ENCODE data around the gene OR51G1. TPM values are rescaled to one million over a fixed set of nuclear protein-coding genes. Genes with fewer than 3 reads are reported as not detected.
"Not testable (repeated sequence)": the region's sequence is repeated elsewhere in the genome, so short reads cannot be mapped to it uniquely, and the experiment has no call there.

OR51G1 gene
- not detected for polyA plus RNA-seq (2013, experiment 1 of 2)
- polyA plus RNA-seq (2013, experiment 2 of 2), result not detected

- Histone ChIP-seq H3K4me3 (ENCODE audit: extremely low read depth, insufficient read depth, low read length, poor library complexity, severe bottlenecking) (no peak within 1 kb of the TSS), H3K27ac (ENCODE audit: low read depth, low read length, severe bottlenecking) (no peak within 1 kb of the TSS), H3K4me1 (ENCODE audit: control insufficient read depth, insufficient read depth, low read length, poor library complexity, severe bottlenecking) (no peaks in the 10 kb centered on the region), H3K9me3 (ENCODE audit: control insufficient read depth, low read length) (no peaks in the 10 kb centered on the region), H3K36me3 (ENCODE audit: control insufficient read depth, insufficient read depth, low read length) (no peaks in the 10 kb centered on the region)
- 73 to 83% methylated on average over 1 of the region's 1 CpG for WGBS, 2 experiments (ENCODE audit: insufficient coverage in 2 of 2)
Measured at GRCh38 chr11:4924239-4924638, at the start of gene OR51G1. OR51G1 (minus strand) TSS chr11:4924339; CDS start chr11:4924339, 0 bp downstream.

GRCh38 chr11:4962816-4963215, 38.7 kb upstream of the OR51G1 start:
- no CpG with 5 or more reads among the region's 1 CpG for WGBS, 2 experiments (ENCODE audit: insufficient coverage in 2 of 2)
- H3K27ac ChIP-seq (ENCODE audit: low read depth, low read length, severe bottlenecking), result no peak overlapping the region
- H3K9me3 ChIP-seq (ENCODE audit: control insufficient read depth, low read length), result no peaks in the 10 kb centered on the region
- H3K4me1 ChIP-seq (ENCODE audit: control insufficient read depth, insufficient read depth, low read length, poor library complexity, severe bottlenecking), result no peaks in the 10 kb centered on the region
- H3K36me3 ChIP-seq (ENCODE audit: control insufficient read depth, insufficient read depth, low read length), result no peaks in the 10 kb centered on the region
- no peak overlapping the region for H3K4me3 ChIP-seq (ENCODE audit: extremely low read depth, insufficient read depth, low read length, poor library complexity, severe bottlenecking)

GRCh38 chr11:4960877-4961276, 36.7 kb upstream of the OR51G1 start:
- 95 to 100% methylated on average over 2 of the region's 3 CpGs for WGBS, 2 experiments (ENCODE audit: insufficient coverage in 2 of 2)
- no peak overlapping the region for H3K4me3 ChIP-seq (ENCODE audit: extremely low read depth, insufficient read depth, low read length, poor library complexity, severe bottlenecking)
- no peak overlapping the region for H3K27ac ChIP-seq (ENCODE audit: low read depth, low read length, severe bottlenecking)
- H3K4me1 ChIP-seq (ENCODE audit: control insufficient read depth, insufficient read depth, low read length, poor library complexity, severe bottlenecking), result no peaks in the 10 kb centered on the region
- H3K36me3 ChIP-seq (ENCODE audit: control insufficient read depth, insufficient read depth, low read length), result no peaks in the 10 kb centered on the region
- H3K9me3 ChIP-seq (ENCODE audit: control insufficient read depth, low read length), result no peaks in the 10 kb centered on the region

- WGBS, 2 experiments (ENCODE audit: insufficient coverage in 2 of 2), result 90 to 97% methylated on average over 3 to 4 of the region's 4 CpGs
- no peaks in the 10 kb centered on the region for H3K36me3 ChIP-seq (ENCODE audit: control insufficient read depth, insufficient read depth, low read length)
- H3K4me3 ChIP-seq (ENCODE audit: extremely low read depth, insufficient read depth, low read length, poor library complexity, severe bottlenecking), result no peak overlapping the region
- no peaks in the 10 kb centered on the region for H3K9me3 ChIP-seq (ENCODE audit: control insufficient read depth, low read length)
- no peak overlapping the region for H3K27ac ChIP-seq (ENCODE audit: low read depth, low read length, severe bottlenecking)
- no peaks in the 10 kb centered on the region for H3K4me1 ChIP-seq (ENCODE audit: control insufficient read depth, insufficient read depth, low read length, poor library complexity, severe bottlenecking)
Measured at GRCh38 chr11:4957396-4957795, 33.3 kb upstream of the OR51G1 start.

GRCh38 chr11:4955613-4956012, 31.5 kb upstream of the OR51G1 start, which contains the start of gene OR51A2:
OR51A2 (minus strand) TSS chr11:4955713; CDS start chr11:4955713, 0 bp downstream.
- not testable (repeated sequence) for H3K4me3 ChIP-seq (ENCODE audit: extremely low read depth, insufficient read depth, low read length, poor library complexity, severe bottlenecking); H3K36me3 ChIP-seq (ENCODE audit: control insufficient read depth, insufficient read depth, low read length); H3K27ac ChIP-seq (ENCODE audit: low read depth, low read length, severe bottlenecking); H3K4me1 ChIP-seq (ENCODE audit: control insufficient read depth, insufficient read depth, low read length, poor library complexity, severe bottlenecking); H3K9me3 ChIP-seq (ENCODE audit: control insufficient read depth, low read length)
- 83 to 90% methylated on average over 1 of the region's 2 CpGs for whole genome bisulfite sequencing, 2 experiments (ENCODE audit: insufficient coverage in 2 of 2)

GRCh38 chr11:4947505-4947904, 23.4 kb upstream of the OR51G1 start, which contains the start of gene OR51A4:
OR51A4 (minus strand) TSS chr11:4947605; CDS start chr11:4947100, 505 bp downstream.
- Histone ChIP-seq H3K27ac (ENCODE audit: low read depth, low read length, severe bottlenecking) (no peak within 1 kb of the TSS), H3K4me3 (ENCODE audit: extremely low read depth, insufficient read depth, low read length, poor library complexity, severe bottlenecking) (no peak within 1 kb of the TSS), H3K4me1 (ENCODE audit: control insufficient read depth, insufficient read depth, low read length, poor library complexity, severe bottlenecking) (no peaks in the 10 kb centered on the region), H3K9me3 (ENCODE audit: control insufficient read depth, low read length) (no peaks in the 10 kb centered on the region), H3K36me3 (ENCODE audit: control insufficient read depth, insufficient read depth, low read length) (no peaks in the 10 kb centered on the region)

GRCh38 chr11:4936745-4937144, 12.6 kb upstream of the OR51G1 start:
- Histone ChIP-seq H3K9me3 (ENCODE audit: control insufficient read depth, low read length) (no peaks in the 10 kb centered on the region), H3K36me3 (ENCODE audit: control insufficient read depth, insufficient read depth, low read length) (no peaks in the 10 kb centered on the region), H3K4me3 (ENCODE audit: extremely low read depth, insufficient read depth, low read length, poor library complexity, severe bottlenecking) (no peak overlapping the region), H3K27ac (ENCODE audit: low read depth, low read length, severe bottlenecking) (no peak overlapping the region), H3K4me1 (ENCODE audit: control insufficient read depth, insufficient read depth, low read length, poor library complexity, severe bottlenecking) (no peaks in the 10 kb centered on the region)
- WGBS, 2 experiments (ENCODE audit: insufficient coverage in 2 of 2), result no CpG with 5 or more reads among the region's 3 CpGs

GRCh38 chr11:4932751-4933150, 8.6 kb upstream of the OR51G1 start:
- WGBS, 2 experiments (ENCODE audit: insufficient coverage in 2 of 2), result 83 to 87% methylated on average over 3 to 4 of the region's 4 CpGs
- H3K36me3 ChIP-seq (ENCODE audit: control insufficient read depth, insufficient read depth, low read length), result no peaks in the 10 kb centered on the region
- H3K9me3 ChIP-seq (ENCODE audit: control insufficient read depth, low read length), result no peaks in the 10 kb centered on the region
- no peaks in the 10 kb centered on the region for H3K4me1 ChIP-seq (ENCODE audit: control insufficient read depth, insufficient read depth, low read length, poor library complexity, severe bottlenecking)
- no peak overlapping the region for H3K4me3 ChIP-seq (ENCODE audit: extremely low read depth, insufficient read depth, low read length, poor library complexity, severe bottlenecking)
- no peak overlapping the region for H3K27ac ChIP-seq (ENCODE audit: low read depth, low read length, severe bottlenecking)

- Histone ChIP-seq H3K4me3 (ENCODE audit: extremely low read depth, insufficient read depth, low read length, poor library complexity, severe bottlenecking) (no peak overlapping the region), H3K9me3 (ENCODE audit: control insufficient read depth, low read length) (no peaks in the 10 kb centered on the region), H3K4me1 (ENCODE audit: control insufficient read depth, insufficient read depth, low read length, poor library complexity, severe bottlenecking) (no peaks in the 10 kb centered on the region), H3K36me3 (ENCODE audit: control insufficient read depth, insufficient read depth, low read length) (no peaks in the 10 kb centered on the region), H3K27ac (ENCODE audit: low read depth, low read length, severe bottlenecking) (no peak overlapping the region)
Measured at GRCh38 chr11:4926608-4927007, 2.5 kb upstream of the OR51G1 start.

- H3K9me3 ChIP-seq (ENCODE audit: control insufficient read depth, low read length), result no peaks in the 10 kb centered on the region
- H3K4me1 ChIP-seq (ENCODE audit: control insufficient read depth, insufficient read depth, low read length, poor library complexity, severe bottlenecking), result no peaks in the 10 kb centered on the region
- H3K27ac ChIP-seq (ENCODE audit: low read depth, low read length, severe bottlenecking), result no peak overlapping the region
- no peaks in the 10 kb centered on the region for H3K36me3 ChIP-seq (ENCODE audit: control insufficient read depth, insufficient read depth, low read length)
- no peak overlapping the region for H3K4me3 ChIP-seq (ENCODE audit: extremely low read depth, insufficient read depth, low read length, poor library complexity, severe bottlenecking)
- no CpG with 5 or more reads among the region's 1 CpG for WGBS, 2 experiments (ENCODE audit: insufficient coverage in 2 of 2)
Measured at GRCh38 chr11:4922304-4922703, 1.8 kb downstream of the OR51G1 start.

GRCh38 chr11:4921796-4922195, 2.3 kb downstream of the OR51G1 start:
- no CpG with 5 or more reads among the region's 1 CpG for WGBS, 2 experiments (ENCODE audit: insufficient coverage in 2 of 2)
- no peaks in the 10 kb centered on the region for H3K36me3 ChIP-seq (ENCODE audit: control insufficient read depth, insufficient read depth, low read length)
- no peak overlapping the region for H3K4me3 ChIP-seq (ENCODE audit: extremely low read depth, insufficient read depth, low read length, poor library complexity, severe bottlenecking)
- H3K4me1 ChIP-seq (ENCODE audit: control insufficient read depth, insufficient read depth, low read length, poor library complexity, severe bottlenecking), result no peaks in the 10 kb centered on the region
- no peak overlapping the region for H3K27ac ChIP-seq (ENCODE audit: low read depth, low read length, severe bottlenecking)
- no peaks in the 10 kb centered on the region for H3K9me3 ChIP-seq (ENCODE audit: control insufficient read depth, low read length)

All from mesodermal cell (in vitro differentiated cells).